Measurements from ENCODE around the gene AOC1. TPM values are rescaled to one million over a fixed set of nuclear protein-coding genes. Genes with fewer than 3 reads are reported as not detected.

AOC1 gene
- total RNA-seq, 2 donors from 2014 or later: not detected

- H3K27me3 ChIP-seq: no peaks in the 10 kb centered on the region
- no peaks in the 10 kb centered on the region for H3K9me3 ChIP-seq
- no peaks in the 10 kb centered on the region for H3K36me3 ChIP-seq
- no peak overlapping the region for H3K27ac ChIP-seq
- H3K4me1 ChIP-seq: peaks cover 0 to 11% of the 10 kb centered on the region in 2 donors
- no peak for TF ChIP-seq CTCF (IDR thresholded peaks at IDR 0.05)
- no peak for DNase-seq (ENCODE audit: low spot score)
- H3K4me3 ChIP-seq: no peak overlapping the region
Measured at GRCh38 chr7:150847536-150847935, 4.8 kb upstream of the AOC1 start.

DNA sequence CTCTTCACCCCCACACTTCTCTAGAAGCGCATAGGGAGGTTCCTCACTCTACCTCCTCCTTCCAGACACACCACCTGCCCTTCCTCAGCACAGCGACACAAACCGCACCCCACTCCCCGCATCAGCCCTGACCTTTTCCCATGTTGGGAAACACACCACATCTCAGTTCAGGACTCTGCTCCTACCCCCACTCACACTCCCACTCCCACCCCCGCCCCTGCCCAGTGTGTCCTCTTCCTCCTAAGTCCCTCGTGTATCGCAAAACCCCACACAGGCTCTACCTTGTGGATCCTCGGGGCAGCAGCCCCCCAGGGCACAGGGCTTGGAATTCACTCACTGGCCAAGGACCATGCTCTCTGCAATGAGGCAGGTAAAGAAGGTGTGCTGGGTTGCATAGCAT lies 4.2 kb upstream of the AOC1 start:
- H3K9me3 ChIP-seq: no peaks in the 10 kb centered on the region
- no peak overlapping the region for H3K4me3 ChIP-seq
- H3K27me3 ChIP-seq: no peaks in the 10 kb centered on the region
- peak; percentile 18 for DNase-seq (ENCODE audit: low spot score)
- no peaks in the 10 kb centered on the region for H3K36me3 ChIP-seq
- no peak for TF ChIP-seq CTCF (IDR thresholded peaks at IDR 0.05)
- peaks cover 0 to 11% of the 10 kb centered on the region in 2 donors for H3K4me1 ChIP-seq
- H3K27ac ChIP-seq: no peak overlapping the region

- Histone ChIP-seq H3K27me3 (no peaks in the 10 kb centered on the region), H3K4me3 (no peak overlapping the region), H3K9me3 (no peaks in the 10 kb centered on the region), H3K27ac (no peak overlapping the region), H3K4me1 (peaks cover 0 to 11% of the 10 kb centered on the region in 2 donors), H3K36me3 (no peaks in the 10 kb centered on the region)
- TF ChIP-seq CTCF (IDR thresholded peaks at IDR 0.05): no peak
- DNase-seq (ENCODE audit: low spot score): peak; percentile 23
Measured at GRCh38 chr7:150848561-150849115, 3.7 kb upstream of the AOC1 start.

DNA sequence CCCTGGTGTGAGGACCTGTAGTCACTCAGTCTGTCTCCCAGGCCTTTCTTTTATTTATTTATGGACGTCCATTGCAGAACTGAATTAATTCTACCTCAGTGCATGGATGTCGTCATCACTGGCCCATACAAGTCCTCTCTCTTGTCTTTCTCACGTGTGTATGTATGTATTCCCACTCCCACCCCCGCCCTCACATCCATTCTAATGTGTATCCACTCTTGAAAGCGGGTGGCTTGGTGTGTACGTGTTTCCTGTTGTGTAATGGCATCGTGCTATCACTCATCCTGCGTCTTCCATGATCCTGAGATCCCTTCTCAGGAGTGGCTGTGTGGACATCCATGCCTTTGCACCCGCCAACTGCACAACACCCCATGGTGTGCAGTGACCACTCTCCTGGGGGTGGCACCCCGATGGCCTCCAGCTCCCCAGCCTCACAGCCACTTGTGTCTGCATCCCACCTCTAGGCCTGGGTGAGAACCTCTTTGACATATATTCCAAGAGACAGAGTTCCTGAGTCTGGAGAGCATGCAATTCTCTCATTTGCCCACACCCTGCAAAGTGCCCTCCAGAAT lies 3.0 kb upstream of the AOC1 start:
- H3K4me3 ChIP-seq: no peak overlapping the region
- peak; percentile 13 for DNase-seq (ENCODE audit: low spot score)
- no peaks in the 10 kb centered on the region for H3K36me3 ChIP-seq
- no peak for TF ChIP-seq CTCF (IDR thresholded peaks at IDR 0.05)
- no peaks in the 10 kb centered on the region for H3K27me3 ChIP-seq
- H3K9me3 ChIP-seq: no peaks in the 10 kb centered on the region
- peaks cover 0 to 11% of the 10 kb centered on the region in 2 donors for H3K4me1 ChIP-seq
- H3K27ac ChIP-seq: no peak overlapping the region

GRCh38 chr7:150850273-150850672 lies 2.0 kb upstream of the AOC1 start:
- H3K27me3 ChIP-seq: no peaks in the 10 kb centered on the region
- no peaks in the 10 kb centered on the region for H3K9me3 ChIP-seq
- H3K4me1 ChIP-seq: peaks cover 0 to 10% of the 10 kb centered on the region in 2 donors
- no peak for DNase-seq (ENCODE audit: low spot score)
- H3K36me3 ChIP-seq: no peaks in the 10 kb centered on the region
- H3K4me3 ChIP-seq: no peak overlapping the region
- no peak for TF ChIP-seq CTCF (IDR thresholded peaks at IDR 0.05)
- no peak overlapping the region for H3K27ac ChIP-seq

Measured in right atrium auricular region (tissue), 2 donors.